SK-N-MC (cell line): ENCODE results near the gene MLN.

ENCODE experiments used
- EZH2 ChIP-seq: fragments of 200-600 bp; sonication (generic); IDR thresholded peaks from one replicate; pipeline ENCODE4 v1.6.1; 2017; ENCODE audit warnings: antibody characterized with exemption
- FOXP2 ChIP-seq: optimal IDR thresholded peaks from 2 replicates; pipeline ENCODE3; 2011; ENCODE audit warnings: mild to moderate bottlenecking, moderate library complexity; ENCODE audit not compliant: insufficient read depth; ENCODE audit errors: extremely low read length, control extremely low read depth
- POLR2AphosphoS5 ChIP-seq: IDR thresholded peaks from 2 replicates; pipeline ENCODE4 v1.6.1; 2012; ENCODE audit warnings: mild to moderate bottlenecking, low read depth, low read length, borderline replicate concordance

DNA sequence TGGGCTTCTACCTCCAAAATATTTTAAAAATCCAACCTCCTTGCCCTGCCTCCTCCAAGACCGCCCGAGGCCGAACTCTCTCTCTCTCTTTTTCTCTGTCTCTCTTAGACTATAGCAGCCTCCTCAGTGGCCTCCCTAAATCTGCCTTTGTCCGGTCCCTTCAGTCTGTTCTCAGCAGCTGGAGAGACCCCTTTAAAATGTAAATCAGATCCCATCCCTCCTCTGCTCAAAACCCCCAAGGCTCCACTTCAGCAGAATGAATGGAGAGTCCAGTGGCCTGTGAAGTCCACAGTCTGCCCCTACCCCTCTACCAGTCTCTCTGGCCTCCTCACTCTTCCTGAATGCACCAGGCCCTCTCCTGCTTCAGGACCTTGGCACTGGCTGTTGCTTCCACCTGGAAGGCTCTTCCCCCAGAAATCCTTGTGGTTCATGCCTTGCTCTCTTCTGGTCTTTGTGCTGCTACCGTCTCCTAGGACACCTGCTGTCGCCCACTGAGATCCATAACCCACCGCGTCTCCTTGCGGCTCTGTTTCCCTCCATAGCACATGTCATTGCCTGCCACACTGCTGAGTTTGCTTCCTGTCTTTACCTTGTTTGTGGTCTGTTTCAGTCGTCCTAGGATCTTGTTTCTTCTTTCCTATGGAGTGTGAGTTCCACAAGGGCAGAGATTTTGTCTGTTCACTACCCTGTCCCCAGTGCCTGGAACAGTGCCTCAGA is 6.0 kb downstream of the MLN start:
- TF ChIP-seq POLR2AphosphoS5 (no peak), EZH2 (no peak), FOXP2 (no peak)
